Panc1 (cell line): Measurements from ENCODE around the gene ATP6V1G1. TPM values are rescaled to one million over a fixed set of nuclear protein-coding genes. Genes with fewer than 3 reads are reported as not detected.
A peak's percentile ranks its signal among the peaks of the same experiment; 100 is the strongest.

Experiments used
- ATAC-seq: fragments of 200-7000 bp; cut with Tn5 transposase; 2 replicates; pipeline ENCODE4 v1.9.1; 2020; ENCODE audit warnings: mild to moderate bottlenecking, moderate library complexity
- BruUV-seq: library from RNA; stranded (reverse); fragments of 400-500 nt; replicated peaks from 2 replicates; lab custom pipeline; 2021; lab: Mats Ljungman, UMichigan
- CTCF ChIA-PET: fragments of 300-600 bp; sonication (Branson Sonifier 250); formaldehyde crosslinking; loops from one replicate; lab custom pipeline; 2022; ENCODE audit warnings: antibody characterized with exemption; lab: Charles Lee
- POLR2A ChIA-PET: fragments of 300-600 bp; sonication (Branson Sonifier 250); formaldehyde crosslinking; loops from one replicate; lab custom pipeline; 2022; ENCODE audit warnings: antibody characterized with exemption; lab: Charles Lee
- DNase-seq: peaks from one replicate; pipeline ENCODE4 v3.0.0-alpha.2; 2010; ENCODE audit warnings: low read depth, low spot score
- H3K27ac ChIP-seq: 2 replicates; pipeline ENCODE4 v1.5.1; 2011; ENCODE audit warnings: mild to moderate bottlenecking, low read length, inconsistent platforms
- H3K27me3 ChIP-seq: fragments of 200-500 bp; sonication (Bioruptor generic); 2 replicates; pipeline ENCODE4 v1.6.0; 2014; ENCODE audit warnings: low read length, inconsistent platforms; ENCODE audit not compliant: control insufficient read depth, insufficient read depth
- H3K36me3 ChIP-seq: fragments of 200-500 bp; sonication (Bioruptor generic); 2 replicates; pipeline ENCODE4 v1.5.1; 2014; ENCODE audit warnings: inconsistent platforms, mild to moderate bottlenecking, low read length, moderate library complexity; ENCODE audit not compliant: control insufficient read depth, insufficient read depth
- H3K4me1 ChIP-seq: 2 replicates; pipeline ENCODE4 v1.5.1; 2011; ENCODE audit warnings: inconsistent platforms, mild to moderate bottlenecking, low read length, moderate library complexity; ENCODE audit not compliant: control insufficient read depth, insufficient read depth
- H3K4me3 ChIP-seq, 2 experiments: 2 replicates each; pipeline ENCODE4 v1.5.1; 2011 to 2012; ENCODE audit warnings: low read depth in 2 of 2, low read length in 2 of 2, mild to moderate bottlenecking in 2 of 2, inconsistent platforms in 1 of 2, moderate library complexity in 1 of 2
- H3K9me3 ChIP-seq: fragments of 200-500 bp; sonication (Bioruptor generic); 2 replicates; pipeline ENCODE4 v1.5.1; 2014; ENCODE audit warnings: low read depth, mild to moderate bottlenecking, inconsistent platforms, low read length, moderate library complexity; ENCODE audit not compliant: control insufficient read depth, insufficient read depth
- POLR2AphosphoS5 ChIP-seq: IDR thresholded peaks from 2 replicates; pipeline ENCODE4 v1.6.1; 2012; ENCODE audit warnings: mild to moderate bottlenecking, low read depth, low read length, moderate library complexity
- SIN3A ChIP-seq: IDR thresholded peaks from 2 replicates; pipeline ENCODE4 v1.6.1; 2012; ENCODE audit warnings: low read depth, mild to moderate bottlenecking, low read length, moderate library complexity, borderline replicate concordance; ENCODE audit not compliant: insufficient read depth
- TCF7L2 ChIP-seq: IDR thresholded peaks from 2 replicates; pipeline ENCODE4 v1.6.1; 2011; ENCODE audit warnings: mild to moderate bottlenecking, low read depth, low read length, inconsistent platforms
- in situ Hi-C: cut with HindIII; loops from 2 replicates; pipeline ENCODE4 v1.10.0; 2016; ENCODE audit warnings: low sequenced_read_pairs, low pct_unique_long_range_greater_than_20kb
- intact Hi-C: fragments of 100-400 bp; cut with micrococcal nuclease; formaldehyde crosslinking; loops from one replicate; pipeline ENCODE4 v1.10.0; 2022; ENCODE audit not compliant: unreplicated experiment
- total RNA-seq: library from RNA; stranded (reverse); gene quantifications from one replicate; pipeline ENCODE4 v1.2.1, GENCODE V29; 2021; ENCODE audit not compliant: unreplicated experiment
- TF ChIP-seq, protein P1 (sequence below): fragments of 450-650 bp; IDR thresholded peaks from 2 replicates; pipeline ENCODE4 v1.5.1; 2017; ENCODE audit warnings: mild to moderate bottlenecking
- TF ChIP-seq, protein P2 (sequence below), 2 experiments: IDR thresholded peaks; 2 replicates each; pipeline ENCODE4 v1.6.1; 2011 to 2012; ENCODE audit warnings: low read depth in 2 of 2, control low read depth in 1 of 2, low read length in 1 of 2, mild to moderate bottlenecking in 1 of 2, moderate library complexity in 1 of 2; ENCODE audit not compliant: insufficient read depth in 1 of 2

ATP6V1G1 gene
- total RNA-seq, 1 experiment from 2014 or later: 71.8 TPM

GRCh38 chr9:114551750-114552685 is 35.6 kb upstream of the ATP6V1G1 start:
- intact Hi-C loops (no loop called here), in situ Hi-C loops (no loop called here)
- TF ChIP-seq, protein P1, sequence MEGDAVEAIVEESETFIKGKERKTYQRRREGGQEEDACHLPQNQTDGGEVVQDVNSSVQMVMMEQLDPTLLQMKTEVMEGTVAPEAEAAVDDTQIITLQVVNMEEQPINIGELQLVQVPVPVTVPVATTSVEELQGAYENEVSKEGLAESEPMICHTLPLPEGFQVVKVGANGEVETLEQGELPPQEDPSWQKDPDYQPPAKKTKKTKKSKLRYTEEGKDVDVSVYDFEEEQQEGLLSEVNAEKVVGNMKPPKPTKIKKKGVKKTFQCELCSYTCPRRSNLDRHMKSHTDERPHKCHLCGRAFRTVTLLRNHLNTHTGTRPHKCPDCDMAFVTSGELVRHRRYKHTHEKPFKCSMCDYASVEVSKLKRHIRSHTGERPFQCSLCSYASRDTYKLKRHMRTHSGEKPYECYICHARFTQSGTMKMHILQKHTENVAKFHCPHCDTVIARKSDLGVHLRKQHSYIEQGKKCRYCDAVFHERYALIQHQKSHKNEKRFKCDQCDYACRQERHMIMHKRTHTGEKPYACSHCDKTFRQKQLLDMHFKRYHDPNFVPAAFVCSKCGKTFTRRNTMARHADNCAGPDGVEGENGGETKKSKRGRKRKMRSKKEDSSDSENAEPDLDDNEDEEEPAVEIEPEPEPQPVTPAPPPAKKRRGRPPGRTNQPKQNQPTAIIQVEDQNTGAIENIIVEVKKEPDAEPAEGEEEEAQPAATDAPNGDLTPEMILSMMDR: no peak
- TF ChIP-seq POLR2AphosphoS5 (peak; percentile 49; the same call in 1 of the 2 replicates), SIN3A (no peak), TCF7L2 (peak; percentile 22; the same call in 1 of the 2 replicates)
- TF ChIP-seq, protein P2, sequence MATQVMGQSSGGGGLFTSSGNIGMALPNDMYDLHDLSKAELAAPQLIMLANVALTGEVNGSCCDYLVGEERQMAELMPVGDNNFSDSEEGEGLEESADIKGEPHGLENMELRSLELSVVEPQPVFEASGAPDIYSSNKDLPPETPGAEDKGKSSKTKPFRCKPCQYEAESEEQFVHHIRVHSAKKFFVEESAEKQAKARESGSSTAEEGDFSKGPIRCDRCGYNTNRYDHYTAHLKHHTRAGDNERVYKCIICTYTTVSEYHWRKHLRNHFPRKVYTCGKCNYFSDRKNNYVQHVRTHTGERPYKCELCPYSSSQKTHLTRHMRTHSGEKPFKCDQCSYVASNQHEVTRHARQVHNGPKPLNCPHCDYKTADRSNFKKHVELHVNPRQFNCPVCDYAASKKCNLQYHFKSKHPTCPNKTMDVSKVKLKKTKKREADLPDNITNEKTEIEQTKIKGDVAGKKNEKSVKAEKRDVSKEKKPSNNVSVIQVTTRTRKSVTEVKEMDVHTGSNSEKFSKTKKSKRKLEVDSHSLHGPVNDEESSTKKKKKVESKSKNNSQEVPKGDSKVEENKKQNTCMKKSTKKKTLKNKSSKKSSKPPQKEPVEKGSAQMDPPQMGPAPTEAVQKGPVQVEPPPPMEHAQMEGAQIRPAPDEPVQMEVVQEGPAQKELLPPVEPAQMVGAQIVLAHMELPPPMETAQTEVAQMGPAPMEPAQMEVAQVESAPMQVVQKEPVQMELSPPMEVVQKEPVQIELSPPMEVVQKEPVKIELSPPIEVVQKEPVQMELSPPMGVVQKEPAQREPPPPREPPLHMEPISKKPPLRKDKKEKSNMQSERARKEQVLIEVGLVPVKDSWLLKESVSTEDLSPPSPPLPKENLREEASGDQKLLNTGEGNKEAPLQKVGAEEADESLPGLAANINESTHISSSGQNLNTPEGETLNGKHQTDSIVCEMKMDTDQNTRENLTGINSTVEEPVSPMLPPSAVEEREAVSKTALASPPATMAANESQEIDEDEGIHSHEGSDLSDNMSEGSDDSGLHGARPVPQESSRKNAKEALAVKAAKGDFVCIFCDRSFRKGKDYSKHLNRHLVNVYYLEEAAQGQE (IDR thresholded peaks at IDR 0.05; ENCODE audit: insufficient read depth in 1 of 2, low read depth in 2 of 2, low read length in 1 of 2): no peak
- peak; percentile 93 for DNase-seq
- peak; percentile 100 for ATAC-seq
- no TSS peak for BruUV-seq
- ChIA-PET CTCF (no interaction called here), POLR2A (interaction anchor here (0.5 kb wide), 1 partner anchor 1068 kb away, joined by 5 read pairs; no protein-coding TSS in a partner anchor)
- Histone ChIP-seq H3K27me3 (no peaks in the 10 kb centered on the region), H3K4me1 (peaks cover 14% of the 10 kb centered on the region), H3K4me3 (no peak overlapping the region), H3K27ac (peak overlapping the region; percentile 77), H3K9me3 (no peaks in the 10 kb centered on the region), H3K36me3 (no peaks in the 10 kb centered on the region)

DNA sequence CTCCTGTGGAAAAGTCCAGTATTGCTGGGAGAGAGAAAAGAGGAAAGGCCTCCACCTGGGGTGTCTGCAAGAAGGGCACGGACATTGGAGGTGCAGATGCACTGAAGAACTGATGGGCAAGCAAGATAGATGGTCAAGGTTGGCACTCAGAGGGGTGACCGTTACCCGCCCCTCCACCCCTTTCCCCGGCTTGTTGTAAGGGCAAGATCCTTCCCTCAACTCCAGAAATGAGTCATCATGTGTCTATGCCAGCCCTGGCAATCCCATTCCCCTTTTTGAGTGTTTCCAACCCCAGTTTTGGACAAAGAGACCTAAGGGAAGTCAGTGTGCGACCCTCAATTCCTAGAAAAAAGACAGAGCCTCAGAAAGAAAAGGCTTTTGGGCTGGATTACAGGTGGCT is 34.9 kb upstream of the ATP6V1G1 start:
- Histone ChIP-seq H3K27me3 (no peaks in the 10 kb centered on the region), H3K4me1 (peaks cover 14% of the 10 kb centered on the region), H3K4me3 (no peak overlapping the region), H3K27ac (peak overlapping the region; percentile 77), H3K36me3 (no peaks in the 10 kb centered on the region), H3K9me3 (no peaks in the 10 kb centered on the region)
- TF ChIP-seq, protein P2 (IDR thresholded peaks at IDR 0.05; ENCODE audit: insufficient read depth in 1 of 2, low read depth in 2 of 2, low read length in 1 of 2): no peak
- no peak for TF ChIP-seq TCF7L2
- TF ChIP-seq, protein P1: no peak
- TF ChIP-seq SIN3A: no peak
- no peak for TF ChIP-seq POLR2AphosphoS5
- DNase-seq (no peak), ATAC-seq (no peak)
- BruUV-seq: no TSS peak
- in situ Hi-C loops (no loop called here), intact Hi-C loops (no loop called here)
- ChIA-PET POLR2A (no interaction called here), CTCF (no interaction called here)
